Osteoblast (primary cell): Measurements from ENCODE around the gene BAG1. TPM values are rescaled to one million over a fixed set of nuclear protein-coding genes. Genes with fewer than 3 reads are reported as not detected.

ENCODE experiments used
- DNase-seq: peaks from one replicate; pipeline ENCODE4 v3.0.0; 2011; ENCODE audit warnings: low spot score, mixed read lengths; ENCODE audit not compliant: insufficient read length; ENCODE audit errors: missing footprints
- H2AFZ ChIP-seq: 2 replicates; pipeline ENCODE4 v1.6.0; 2011; ENCODE audit warnings: mild to moderate bottlenecking, low read length
- H3K27ac ChIP-seq: 2 replicates; pipeline ENCODE4 v1.5.1; 2011; ENCODE audit warnings: mild to moderate bottlenecking, low read depth, low read length, moderate library complexity
- H3K27me3 ChIP-seq: 2 replicates; pipeline ENCODE4 v1.6.0; 2012; ENCODE audit warnings: mild to moderate bottlenecking, control low read depth, inconsistent platforms, low read length, moderate library complexity; ENCODE audit not compliant: insufficient read depth
- H3K36me3 ChIP-seq: 2 replicates; pipeline ENCODE4 v1.5.1; 2011; ENCODE audit warnings: mild to moderate bottlenecking, low read length, control low read depth, moderate library complexity; ENCODE audit not compliant: insufficient read depth
- H3K4me1 ChIP-seq: 2 replicates; pipeline ENCODE4 v1.5.1; 2011; ENCODE audit warnings: mild to moderate bottlenecking, low read length, control low read depth, moderate library complexity; ENCODE audit not compliant: insufficient read depth
- H3K4me2 ChIP-seq: 2 replicates; pipeline ENCODE4 v1.6.0; 2011; ENCODE audit warnings: mild to moderate bottlenecking, low read length; ENCODE audit not compliant: insufficient read depth
- H3K4me3 ChIP-seq: fragments of 200-600 bp; sonication (generic); 3 replicates; pipeline ENCODE4 v1.5.1; 2012; ENCODE audit warnings: mild to moderate bottlenecking, low read length, inconsistent platforms; ENCODE audit not compliant: insufficient read depth
- H3K79me2 ChIP-seq: 2 replicates; pipeline ENCODE4 v1.6.0; 2012; ENCODE audit warnings: mild to moderate bottlenecking, low read length, control low read depth, inconsistent platforms; ENCODE audit not compliant: insufficient read depth
- H3K9me3 ChIP-seq: 2 replicates; pipeline ENCODE4 v1.5.1; 2011; ENCODE audit warnings: low read depth, low read length, control low read depth
- H4K20me1 ChIP-seq: 2 replicates; pipeline ENCODE4 v1.6.0; 2012; ENCODE audit warnings: mild to moderate bottlenecking, low read length, control low read depth; ENCODE audit not compliant: insufficient read depth
- total RNA-seq: library from RNA; depleted of rRNA; stranded (reverse); fragments of >200 nt; gene quantifications from 2 replicates; pipeline ENCODE4 v1.2.3, GENCODE V29; 2012
- TF ChIP-seq, protein P1 (sequence below): IDR thresholded peaks from 2 replicates; pipeline ENCODE4 v1.5.1; 2011; ENCODE audit warnings: mild to moderate bottlenecking, low read depth, low read length, moderate library complexity; ENCODE audit errors: extremely low read depth

BAG1 gene
- total RNA-seq, 1 donor: 29.3 TPM

DNA sequence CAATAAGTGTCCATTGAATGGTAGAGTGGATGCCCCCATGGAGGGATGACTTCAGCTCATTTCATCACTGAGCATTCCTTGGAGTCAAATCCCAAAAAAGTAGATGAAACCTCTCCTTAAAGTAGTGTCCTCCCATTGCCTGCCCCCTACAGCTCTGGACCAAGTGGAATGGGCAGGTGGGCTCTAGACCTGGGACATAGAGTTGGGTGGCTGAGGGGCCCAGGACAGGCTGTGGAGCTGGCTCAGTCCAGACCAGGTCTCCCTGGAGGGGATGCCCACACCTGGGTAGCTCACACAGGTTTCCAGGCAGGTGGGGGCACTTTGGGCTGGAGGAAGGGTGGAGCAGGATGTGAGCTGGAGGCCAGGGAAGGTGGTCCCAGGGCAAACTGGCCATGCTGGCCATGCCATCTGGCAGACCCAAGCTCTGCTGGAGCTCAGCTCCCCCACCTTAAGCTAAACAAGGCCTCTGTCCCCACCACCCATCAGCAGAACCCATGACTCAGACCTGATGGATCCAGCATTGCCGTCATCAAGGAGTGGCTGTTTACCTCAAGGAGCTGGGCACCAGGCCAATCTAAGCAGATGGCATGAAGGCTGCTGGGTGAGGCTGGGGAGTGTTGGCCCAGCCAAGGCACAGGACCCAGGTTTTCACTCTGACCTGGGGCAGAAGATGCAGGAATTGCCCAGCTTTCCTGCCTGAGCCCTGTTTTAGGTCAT, 30.7 kb downstream of the BAG1 start:
- peaks cover 14% of the 10 kb centered on the region for H3K4me1 ChIP-seq
- H3K36me3 ChIP-seq: no peaks in the 10 kb centered on the region
- no peak overlapping the region for H3K4me3 ChIP-seq
- peak overlapping the region; percentile 29 for H3K4me2 ChIP-seq
- no peaks in the 10 kb centered on the region for H3K9me3 ChIP-seq
- H3K27ac ChIP-seq: peak overlapping the region; percentile 33
- no peaks in the 10 kb centered on the region for H4K20me1 ChIP-seq
- H3K79me2 ChIP-seq: no peaks in the 10 kb centered on the region
- peak; percentile 91 for DNase-seq
- no peaks in the 10 kb centered on the region for H3K27me3 ChIP-seq
- TF ChIP-seq, protein P1, sequence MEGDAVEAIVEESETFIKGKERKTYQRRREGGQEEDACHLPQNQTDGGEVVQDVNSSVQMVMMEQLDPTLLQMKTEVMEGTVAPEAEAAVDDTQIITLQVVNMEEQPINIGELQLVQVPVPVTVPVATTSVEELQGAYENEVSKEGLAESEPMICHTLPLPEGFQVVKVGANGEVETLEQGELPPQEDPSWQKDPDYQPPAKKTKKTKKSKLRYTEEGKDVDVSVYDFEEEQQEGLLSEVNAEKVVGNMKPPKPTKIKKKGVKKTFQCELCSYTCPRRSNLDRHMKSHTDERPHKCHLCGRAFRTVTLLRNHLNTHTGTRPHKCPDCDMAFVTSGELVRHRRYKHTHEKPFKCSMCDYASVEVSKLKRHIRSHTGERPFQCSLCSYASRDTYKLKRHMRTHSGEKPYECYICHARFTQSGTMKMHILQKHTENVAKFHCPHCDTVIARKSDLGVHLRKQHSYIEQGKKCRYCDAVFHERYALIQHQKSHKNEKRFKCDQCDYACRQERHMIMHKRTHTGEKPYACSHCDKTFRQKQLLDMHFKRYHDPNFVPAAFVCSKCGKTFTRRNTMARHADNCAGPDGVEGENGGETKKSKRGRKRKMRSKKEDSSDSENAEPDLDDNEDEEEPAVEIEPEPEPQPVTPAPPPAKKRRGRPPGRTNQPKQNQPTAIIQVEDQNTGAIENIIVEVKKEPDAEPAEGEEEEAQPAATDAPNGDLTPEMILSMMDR: no peak
- no peak overlapping the region for H2AFZ ChIP-seq

GRCh38 chr9:33232815-33233214, 31.7 kb downstream of the BAG1 start:
- no peaks in the 10 kb centered on the region for H3K9me3 ChIP-seq
- H4K20me1 ChIP-seq: no peaks in the 10 kb centered on the region
- no peak for DNase-seq
- H3K4me1 ChIP-seq: peaks cover 14% of the 10 kb centered on the region
- no peak overlapping the region for H3K27ac ChIP-seq
- H2AFZ ChIP-seq: no peak overlapping the region
- no peaks in the 10 kb centered on the region for H3K79me2 ChIP-seq
- no peak overlapping the region for H3K4me2 ChIP-seq
- H3K4me3 ChIP-seq: no peak overlapping the region
- TF ChIP-seq, protein P1: no peak
- H3K27me3 ChIP-seq: no peaks in the 10 kb centered on the region
- H3K36me3 ChIP-seq: no peaks in the 10 kb centered on the region

GRCh38 chr9:33231623-33231942, 32.9 kb downstream of the BAG1 start:
- Histone ChIP-seq H3K79me2 (no peaks in the 10 kb centered on the region), H3K27me3 (no peaks in the 10 kb centered on the region), H3K27ac (no peak overlapping the region), H3K36me3 (no peaks in the 10 kb centered on the region), H3K4me2 (no peak overlapping the region), H3K4me1 (peaks cover 14% of the 10 kb centered on the region), H3K9me3 (no peaks in the 10 kb centered on the region), H3K4me3 (no peak overlapping the region), H4K20me1 (no peaks in the 10 kb centered on the region), H2AFZ (no peak overlapping the region)
- TF ChIP-seq, protein P1: no peak
- no peak for DNase-seq

GRCh38 chr9:33230756-33231622, 33.5 kb downstream of the BAG1 start:
- no peaks in the 10 kb centered on the region for H3K79me2 ChIP-seq
- DNase-seq: peak; percentile 53
- TF ChIP-seq, protein P1: no peak
- H4K20me1 ChIP-seq: no peaks in the 10 kb centered on the region
- H3K4me3 ChIP-seq: no peak overlapping the region
- H3K4me2 ChIP-seq: no peak overlapping the region
- no peaks in the 10 kb centered on the region for H3K27me3 ChIP-seq
- no peaks in the 10 kb centered on the region for H3K36me3 ChIP-seq
- no peak overlapping the region for H3K27ac ChIP-seq
- peaks cover 14% of the 10 kb centered on the region for H3K4me1 ChIP-seq
- no peaks in the 10 kb centered on the region for H3K9me3 ChIP-seq
- H2AFZ ChIP-seq: no peak overlapping the region
